ENCODE data around the gene ANXA2R. TPM values are rescaled to one million over a fixed set of nuclear protein-coding genes. Genes with fewer than 3 reads are reported as not detected.

The ANXA2R gene
- total and polyA plus RNA-seq, 9 of the 15 experiments (the other 6 are each of a cell fraction or from before 2014, with no cell fraction given): 2.1 to 4.8 (median 3.4) TPM

DNA sequence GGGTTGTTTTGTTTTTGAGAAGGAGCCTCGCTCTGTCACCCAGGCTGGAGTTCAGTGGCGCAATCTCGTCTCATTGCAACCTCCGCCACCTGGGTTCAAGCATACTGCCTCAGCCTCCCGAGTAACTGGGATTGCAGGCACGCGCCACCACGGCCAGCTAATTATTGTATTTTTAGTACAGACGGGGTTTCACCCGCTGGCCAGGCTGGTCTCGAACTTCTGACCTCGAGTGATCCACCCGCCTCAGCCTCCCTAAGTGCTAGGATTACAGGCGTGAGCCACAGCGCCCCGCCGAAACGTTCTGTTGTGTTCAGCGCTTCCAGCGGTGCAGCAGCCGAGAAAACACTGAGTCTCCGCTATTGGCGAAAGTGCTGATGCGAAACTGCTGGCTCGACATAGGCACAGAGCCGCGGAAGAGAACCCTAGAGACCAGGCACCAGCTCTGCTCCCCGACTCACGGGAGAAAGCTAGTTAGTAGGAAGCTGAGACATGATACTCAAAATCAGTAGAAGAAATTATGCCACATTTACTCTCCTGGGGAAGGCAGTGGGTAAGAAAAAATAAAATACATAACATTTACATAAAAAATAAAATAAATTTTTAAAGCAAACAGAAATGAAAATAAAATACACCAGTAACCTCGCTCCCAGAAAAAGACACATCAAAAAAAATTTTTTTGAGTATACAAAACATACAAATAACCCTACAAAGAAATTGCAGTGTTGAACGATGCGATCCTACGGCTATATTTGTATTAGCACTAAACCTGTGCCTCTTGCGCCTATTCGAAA lies 31.6 kb downstream of the ANXA2R start (continued):
- TF ChIP-seq ZNF785 (CRISPR knock-in tag; IDR thresholded peaks at IDR 0.05) (no peak), ZNF583 (CRISPR knock-in tag; IDR thresholded peaks at IDR 0.05) (no peak), MCM7 (IDR thresholded peaks at IDR 0.05) (no peak), TBL1XR1 (IDR thresholded peaks at IDR 0.05; ENCODE audit: low read length in 2 of 2) (peak; percentile 41 to 66; a peak in 2 of 4 replicates), EGR1 (conservative IDR thresholded peaks at IDR 0.05) (no peak), MEF2D (tag; conservative IDR thresholded peaks at IDR 0.05; ENCODE audit: low read depth) (no peak; the same call in 1 of the 2 replicates), TRIM24 (IDR thresholded peaks at IDR 0.05) (peak; percentile 10 to 78; a peak in 3 of 4 replicates), TGIF2 (CRISPR knock-in tag; IDR thresholded peaks at IDR 0.05) (no peak), MAFG (tag; conservative IDR thresholded peaks at IDR 0.05) (peak; percentile 90), JUN (IDR thresholded peaks at IDR 0.05; ENCODE audit: borderline replicate concordance, low read depth, low read length) (no peak; the same call in 1 of the 2 replicates), JUN (CRISPR knock-in tag; IDR thresholded peaks at IDR 0.05; ENCODE audit: borderline replicate concordance) (no peak; the same call in 1 of the 2 replicates), ATF7 (IDR thresholded peaks at IDR 0.05) (peak; percentile 77), MAZ (CRISPR knock-in tag; conservative IDR thresholded peaks at IDR 0.05 in 1 of 2, IDR thresholded peaks at IDR 0.05 in 1 of 2) (peak; percentile 59 to 88), MAFF (IDR thresholded peaks at IDR 0.05; ENCODE audit: low read length) (peak; percentile 65), SNRNP70 (optimal IDR thresholded peaks at IDR 0.05; ENCODE audit: low read depth, low read length) (no peak), ATF1 (CRISPR knock-in tag; IDR thresholded peaks at IDR 0.05) (no peak), ATF1 (tag; IDR thresholded peaks at IDR 0.05) (peak; percentile 81), SMARCE1 (IDR thresholded peaks at IDR 0.05) (peak; percentile 75), SMAD1 (IDR thresholded peaks at IDR 0.05; ENCODE audit: low read depth, low read length, partially characterized antibody) (peak; percentile 48), SMARCA4 (IDR thresholded peaks at IDR 0.05) (peak; percentile 20; the same call in 1 of the 2 replicates), ZKSCAN3 (CRISPR knock-in tag; IDR thresholded peaks at IDR 0.05) (no peak), JUND (IDR thresholded peaks at IDR 0.05; ENCODE audit: borderline replicate concordance, low read depth, low read length) (peak; percentile 61), JUND (tag; IDR thresholded peaks at IDR 0.05; ENCODE audit: borderline replicate concordance, low read depth, low read length) (peak; percentile 77; the same call in 2 of the 3 replicates), POU5F1 (IDR thresholded peaks at IDR 0.05; ENCODE audit: borderline replicate concordance, low read depth, low read length, partially characterized antibody) (no peak), ZNF584 (CRISPR knock-in tag; IDR thresholded peaks at IDR 0.05; ENCODE audit: low read depth) (peak; percentile 61; the same call in 1 of the 2 replicates)
- TF ChIP-seq, protein P1, sequence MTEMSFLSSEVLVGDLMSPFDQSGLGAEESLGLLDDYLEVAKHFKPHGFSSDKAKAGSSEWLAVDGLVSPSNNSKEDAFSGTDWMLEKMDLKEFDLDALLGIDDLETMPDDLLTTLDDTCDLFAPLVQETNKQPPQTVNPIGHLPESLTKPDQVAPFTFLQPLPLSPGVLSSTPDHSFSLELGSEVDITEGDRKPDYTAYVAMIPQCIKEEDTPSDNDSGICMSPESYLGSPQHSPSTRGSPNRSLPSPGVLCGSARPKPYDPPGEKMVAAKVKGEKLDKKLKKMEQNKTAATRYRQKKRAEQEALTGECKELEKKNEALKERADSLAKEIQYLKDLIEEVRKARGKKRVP (CRISPR knock-in tag; IDR thresholded peaks at IDR 0.05): no peak
- TF ChIP-seq, protein P2, sequence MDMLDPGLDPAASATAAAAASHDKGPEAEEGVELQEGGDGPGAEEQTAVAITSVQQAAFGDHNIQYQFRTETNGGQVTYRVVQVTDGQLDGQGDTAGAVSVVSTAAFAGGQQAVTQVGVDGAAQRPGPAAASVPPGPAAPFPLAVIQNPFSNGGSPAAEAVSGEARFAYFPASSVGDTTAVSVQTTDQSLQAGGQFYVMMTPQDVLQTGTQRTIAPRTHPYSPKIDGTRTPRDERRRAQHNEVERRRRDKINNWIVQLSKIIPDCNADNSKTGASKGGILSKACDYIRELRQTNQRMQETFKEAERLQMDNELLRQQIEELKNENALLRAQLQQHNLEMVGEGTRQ (CRISPR knock-in tag; IDR thresholded peaks at IDR 0.05): no peak
- TF ChIP-seq, protein P3, sequence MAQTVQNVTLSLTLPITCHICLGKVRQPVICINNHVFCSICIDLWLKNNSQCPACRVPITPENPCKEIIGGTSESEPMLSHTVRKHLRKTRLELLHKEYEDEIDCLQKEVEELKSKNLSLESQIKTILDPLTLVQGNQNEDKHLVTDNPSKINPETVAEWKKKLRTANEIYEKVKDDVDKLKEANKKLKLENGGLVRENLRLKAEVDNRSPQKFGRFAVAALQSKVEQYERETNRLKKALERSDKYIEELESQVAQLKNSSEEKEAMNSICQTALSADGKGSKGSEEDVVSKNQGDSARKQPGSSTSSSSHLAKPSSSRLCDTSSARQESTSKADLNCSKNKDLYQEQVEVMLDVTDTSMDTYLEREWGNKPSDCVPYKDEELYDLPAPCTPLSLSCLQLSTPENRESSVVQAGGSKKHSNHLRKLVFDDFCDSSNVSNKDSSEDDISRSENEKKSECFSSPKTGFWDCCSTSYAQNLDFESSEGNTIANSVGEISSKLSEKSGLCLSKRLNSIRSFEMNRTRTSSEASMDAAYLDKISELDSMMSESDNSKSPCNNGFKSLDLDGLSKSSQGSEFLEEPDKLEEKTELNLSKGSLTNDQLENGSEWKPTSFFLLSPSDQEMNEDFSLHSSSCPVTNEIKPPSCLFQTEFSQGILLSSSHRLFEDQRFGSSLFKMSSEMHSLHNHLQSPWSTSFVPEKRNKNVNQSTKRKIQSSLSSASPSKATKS (CRISPR knock-in tag; IDR thresholded peaks at IDR 0.05): no peak

All from K562 (cell line).